HepG2 (cell line): ENCODE measurements around the gene TNFRSF21. TPM values are rescaled to one million over a fixed set of nuclear protein-coding genes. Genes with fewer than 3 reads are reported as not detected.
A peak's percentile ranks its signal among the peaks of the same experiment; 100 is the strongest.

ENCODE experiments used
- ATAC-seq: fragments of 200-7000 bp; cut with Tn5 transposase; 3 replicates; pipeline ENCODE4 v1.9.1; 2020; ENCODE audit warnings: mild to moderate bottlenecking, moderate library complexity
- BruUV-seq: library from RNA; stranded (reverse); fragments of 400-500 nt; replicated peaks from 2 replicates; lab custom pipeline; 2021; lab: Mats Ljungman, UMichigan
- CTCF ChIA-PET: fragments of 300-600 bp; formaldehyde crosslinking; extraction: SDS; loops from one replicate; lab custom pipeline; 2021; ENCODE audit warnings: low total read pairs, inconsistent platforms, low intra/inter-chr PET ratio; lab: Yijun Ruan, JAX
- POLR2A ChIA-PET: fragments of 350-600 bp; sonication (Branson Sonifier 250); formaldehyde crosslinking; loops from one replicate; lab custom pipeline; 2020; ENCODE audit warnings: antibody characterized with exemption, inconsistent platforms; lab: Yijun Ruan, JAX
- DNase-seq: peaks from one replicate; pipeline ENCODE4 v3.0.0-alpha.2; 2015; ENCODE audit warnings: low spot score
- FAIRE-seq: peaks from 3 replicates; lab custom pipeline; 2011; peaks lifted over from hg19 to GRCh38; lab: Jason Lieb, UNC
- H2AFZ ChIP-seq: one replicate; pipeline ENCODE4 v1.6.1; 2011; ENCODE audit warnings: low read length, inconsistent platforms
- H3K27ac ChIP-seq: fragments of 300-600 bp; 3 replicates; pipeline ENCODE4 v1.8.0; 2011; ENCODE audit warnings: mixed run types, mild to moderate bottlenecking, mixed read lengths, low read length, inconsistent platforms; ENCODE audit not compliant: insufficient read depth; ENCODE audit errors: extremely low read length
- H3K27me3 ChIP-seq, 2 experiments: fragments of 200-600 bp in 1 of 2; 2 replicates in 1 of 2; 3 replicates in 1 of 2; pipeline versions ENCODE4 v1.6.0 to v1.8.0; 2011; ENCODE audit warnings: low read length in 2 of 2, mild to moderate bottlenecking in 2 of 2, moderate library complexity in 2 of 2, inconsistent platforms in 1 of 2; ENCODE audit not compliant: insufficient read depth in 2 of 2, control insufficient read depth in 1 of 2
- H3K36me3 ChIP-seq, 2 experiments: fragments of 200-600 bp in 1 of 2; replicated peaks in 1 of 2; 2 replicates in 1 of 2; 3 replicates in 1 of 2; pipeline versions ENCODE4 v1.5.1 to v1.8.0; 2011; ENCODE audit warnings: low read length in 2 of 2, inconsistent platforms in 1 of 2; ENCODE audit not compliant: insufficient read depth in 2 of 2, control insufficient read depth in 1 of 2
- H3K4me1 ChIP-seq: 2 replicates; pipeline ENCODE4 v1.5.1; 2012; ENCODE audit warnings: low read length, inconsistent platforms; ENCODE audit not compliant: insufficient read depth
- H3K4me2 ChIP-seq: 2 replicates; pipeline ENCODE4 v1.6.0; 2011; ENCODE audit warnings: low read depth, low read length, inconsistent platforms
- H3K4me3 ChIP-seq, 3 experiments: fragments of 200-600 bp in 1 of 3; sonication (generic), shearing (Covaris generic) in 1 of 3; replicated peaks in 1 of 3; 2 replicates each; pipeline ENCODE4 v1.5.1; 2011 to 2016; ENCODE audit warnings: low read length in 3 of 3, inconsistent platforms in 2 of 3, low read depth in 2 of 3, mild to moderate bottlenecking in 2 of 3, control low read depth in 1 of 3, mixed read lengths in 1 of 3; ENCODE audit not compliant: insufficient read depth in 1 of 3
- H3K79me2 ChIP-seq: one replicate; pipeline ENCODE4 v1.6.1; 2011; ENCODE audit warnings: low read length, inconsistent platforms; ENCODE audit not compliant: insufficient read depth
- H3K9ac ChIP-seq: 2 replicates; pipeline ENCODE4 v1.6.0; 2011; ENCODE audit warnings: mild to moderate bottlenecking, low read depth, low read length, inconsistent platforms; ENCODE audit not compliant: insufficient read depth
- H3K9me3 ChIP-seq: 2 replicates; pipeline ENCODE4 v1.5.1; 2012; ENCODE audit warnings: mild to moderate bottlenecking, low read length
- H4K20me1 ChIP-seq: 2 replicates; pipeline ENCODE4 v1.6.0; 2011; ENCODE audit warnings: inconsistent platforms, mild to moderate bottlenecking, low read length, moderate library complexity; ENCODE audit not compliant: insufficient read depth
- ATF7 ChIP-seq, 2 experiments: fragments of 450-650 bp in 1 of 2; sonication (generic) in 1 of 2; formaldehyde crosslinking in 1 of 2; IDR thresholded peaks; 2 replicates each; pipeline versions ENCODE4 v1.4.0 to v1.6.1; 2016 to 2020; ENCODE audit warnings: antibody characterized with exemption in 1 of 2, mild to moderate bottlenecking in 1 of 2, missing genetic modification reagents in 1 of 2
- BRCA1 ChIP-seq: sonication (generic); formaldehyde crosslinking; IDR thresholded peaks from 2 replicates; pipeline ENCODE4 v1.4.0; 2020; ENCODE audit warnings: missing genetic modification reagents
- DPF2 ChIP-seq: sonication (generic); formaldehyde crosslinking; IDR thresholded peaks from 2 replicates; pipeline ENCODE4 v1.4.0; 2020; ENCODE audit warnings: mild to moderate bottlenecking, low read depth, missing genetic modification reagents, borderline replicate concordance
- KDM3A ChIP-seq: IDR thresholded peaks from 2 replicates; pipeline ENCODE4 v1.6.1; 2018; ENCODE audit warnings: low read depth, missing compliant biosample characterization
- KLF12 ChIP-seq: sonication (generic); formaldehyde crosslinking; IDR thresholded peaks from 2 replicates; pipeline ENCODE4 v1.4.0; 2020; ENCODE audit warnings: missing genetic modification reagents, borderline replicate concordance
- MAFG ChIP-seq: sonication (generic); formaldehyde crosslinking; IDR thresholded peaks from 2 replicates; pipeline ENCODE4 v1.5.1; 2020; ENCODE audit warnings: mild to moderate bottlenecking, missing genetic modification reagents
- PATZ1 ChIP-seq: sonication (generic); formaldehyde crosslinking; IDR thresholded peaks from 2 replicates; pipeline ENCODE4 v1.4.0; 2020; ENCODE audit warnings: missing genetic modification reagents
- RBM22 ChIP-seq: fragments of 200-400 bp; formaldehyde crosslinking; optimal IDR thresholded peaks from 2 replicates; pipeline ENCODE3; 2017; ENCODE audit warnings: mild to moderate bottlenecking, low read length, moderate library complexity
- RNF219 ChIP-seq: sonication (generic); formaldehyde crosslinking; IDR thresholded peaks from 2 replicates; pipeline ENCODE4 v1.5.0; 2020; ENCODE audit warnings: mild to moderate bottlenecking, missing genetic modification reagents
- TBP ChIP-seq: sonication (generic); formaldehyde crosslinking; IDR thresholded peaks from 2 replicates; pipeline ENCODE4 v1.5.0; 2020; ENCODE audit warnings: missing genetic modification reagents
- WIZ ChIP-seq: sonication (generic); formaldehyde crosslinking; IDR thresholded peaks from 2 replicates; pipeline ENCODE4 v1.5.1; 2020; ENCODE audit warnings: mild to moderate bottlenecking, missing genetic modification reagents
- ZNF24 ChIP-seq: fragments of 450-650 bp; IDR thresholded peaks from 2 replicates; pipeline ENCODE4 v1.6.1; 2017; ENCODE audit warnings: antibody characterized with exemption, mild to moderate bottlenecking
- ZNF296 ChIP-seq: sonication (generic); formaldehyde crosslinking; conservative IDR thresholded peaks from 2 replicates; pipeline ENCODE4 v1.5.0; 2020; ENCODE audit warnings: mild to moderate bottlenecking, missing genetic modification reagents
- ZNF576 ChIP-seq: sonication (generic); formaldehyde crosslinking; IDR thresholded peaks from 2 replicates; pipeline ENCODE4 v1.4.0; 2020; ENCODE audit warnings: mild to moderate bottlenecking, missing genetic modification reagents
- WGBS: methylation state at CpG from one replicate; pipeline ENCODE4 v1.1.6; 2017; ENCODE audit warnings: low lambda C conversion rate; 5-methylcytosine and 5-hydroxymethylcytosine counted together
- in situ Hi-C: cut with HindIII; loops from 2 replicates; pipeline ENCODE4 v1.10.0; 2017; ENCODE audit warnings: low pct_unique_long_range_greater_than_20kb; ENCODE audit not compliant: extremely low pct_ligation_motif_present
- intact Hi-C: fragments of 100-400 bp; cut with micrococcal nuclease; formaldehyde crosslinking; loops from one replicate; pipeline ENCODE4 v1.10.0; 2022; ENCODE audit not compliant: unreplicated experiment
- polyA plus RNA-seq, 8 experiments: library from polyadenylated mRNA; depleted of rRNA in 3 of 8; stranded (reverse) in 7 of 8; unstranded in 1 of 8; fragments of >200 nt; fragmentation: Illumina TruSeq in 4 of 8; extraction: Trizol in 4 of 8; gene quantifications; 2 replicates each; pipeline versions ENCODE4 v1.2.1 to v1.2.3, GENCODE V29; 2011 to 2016; ENCODE audit warnings: low read depth in 4 of 8, missing spikeins in 1 of 8, mixed read lengths in 1 of 8; ENCODE audit not compliant: insufficient read depth in 1 of 8
- total RNA-seq, 5 experiments: library from RNA; depleted of rRNA; stranded (reverse); fragments of >200 nt; fragmentation: Illumina TruSeq; extraction: Trizol; gene quantifications; 2 replicates each; pipeline ENCODE4 v1.2.3, GENCODE V29; 2016; ENCODE audit warnings: low read depth in 1 of 5

Gene TNFRSF21
- total and polyA plus RNA-seq, 2 of the 13 experiments (the other 11 are each of a cell fraction or from before 2014, with no cell fraction given) = 24.8 to 46.3 TPM

- Histone ChIP-seq H3K79me2 (peaks cover 98% of the 10 kb centered on the region), H2AFZ (no peak overlapping the region), H3K36me3 (peaks cover 0 to 25% of the 10 kb centered on the region in 2 experiments; a peak in 2 of 5 replicates), H3K4me1 (peaks cover 52% of the 10 kb centered on the region), H3K4me2 (no peak overlapping the region), H3K4me3 (no peak overlapping the region), H3K27ac (no peak overlapping the region), H3K9me3 (no peaks in the 10 kb centered on the region), H4K20me1 (peaks cover 78% of the 10 kb centered on the region), H3K9ac (no peak overlapping the region), H3K27me3 (no peaks in the 10 kb centered on the region)
- ChIA-PET CTCF (no interaction called here), POLR2A (interaction anchor here (1.1 kb wide), 1 partner anchor 10 kb away, joined by 3 read pairs; no protein-coding TSS in a partner anchor)
- FAIRE-seq (no peak), DNase-seq (no peak), ATAC-seq (no peak)
- intact Hi-C loops (loop anchor here (5.0 kb wide), 1 partner anchor 43 kb away; no protein-coding TSS in a partner anchor), in situ Hi-C loops (no loop called here)
- TF ChIP-seq ZNF576 (no peak), ATF7 (IDR thresholded peaks at IDR 0.05) (0 out of 2 replicates have a peak, but pooled peaks have one; percentile 48), ATF7 (CRISPR knock-in tag; IDR thresholded peaks at IDR 0.05) (no peak), KLF12 (CRISPR knock-in tag) (no peak), RBM22 (peak; percentile 76)
- no TSS peak for BruUV-seq
- WGBS = 96% methylated on average over 4 of the region's 4 CpGs
These were observed 14.7 kb downstream of the TNFRSF21 start for GRCh38 chr6:47294990-47295389.

- H3K27ac ChIP-seq = no peak overlapping the region
- H3K4me2 ChIP-seq = no peak overlapping the region
- no TSS peak for BruUV-seq
- TF ChIP-seq PATZ1 (CRISPR knock-in tag) (no peak), DPF2 (CRISPR knock-in tag) (no peak), TBP (CRISPR knock-in tag) (no peak), RNF219 (no peak), WIZ (CRISPR knock-in tag) (no peak), BRCA1 (no peak), ZNF24 (no peak), ZNF296 (CRISPR knock-in tag) (no peak), MAFG (CRISPR knock-in tag) (no peak), KDM3A (CRISPR knock-in tag) (no peak)
These were observed 16.8 kb downstream of the TNFRSF21 start for GRCh38 chr6:47292944-47293343.

More at GRCh38 chr6:47292944-47293343, 16.8 kb downstream of the TNFRSF21 start:
- intact Hi-C loops (loop anchor here (5.0 kb wide), 1 partner anchor 41 kb away; no protein-coding TSS in a partner anchor), in situ Hi-C loops (no loop called here)
- no peak overlapping the region for H2AFZ ChIP-seq
- no peaks in the 10 kb centered on the region for H3K9me3 ChIP-seq
- peaks cover 50% of the 10 kb centered on the region for H3K4me1 ChIP-seq
- FAIRE-seq (no peak), ATAC-seq (no peak), DNase-seq (peak; percentile 24)
- H3K4me3 ChIP-seq = no peak overlapping the region
- H3K36me3 ChIP-seq = peaks cover 0 to 31% of the 10 kb centered on the region in 2 experiments; a peak in 2 of 5 replicates
- ChIA-PET POLR2A (no interaction called here), CTCF (no interaction called here)
- peaks cover 66% of the 10 kb centered on the region for H4K20me1 ChIP-seq
- 78% methylated on average over 2 of the region's 2 CpGs for WGBS
- peaks cover 98% of the 10 kb centered on the region for H3K79me2 ChIP-seq
- no peak overlapping the region for H3K9ac ChIP-seq
- H3K27me3 ChIP-seq = no peaks in the 10 kb centered on the region
